HG02938 (cell line): Measurements from ENCODE around the gene MBLAC1.

Source experiments
- ATAC-seq: cut with Tn5 transposase; IDR thresholded peaks from one replicate; pipeline ENCODE4 v1.9.1; 2021; ENCODE audit warnings: mild to moderate bottlenecking, moderate library complexity; ENCODE audit not compliant: unreplicated experiment

The MBLAC1 gene

GRCh38 chr7:100095289-100095688 lies 31.5 kb upstream of the MBLAC1 start:
- no peak for ATAC-seq

- no peak for ATAC-seq
Observed at GRCh38 chr7:100095704-100096103, 31.1 kb upstream of the MBLAC1 start.

- no peak for ATAC-seq
Observed at GRCh38 chr7:100098913-100099312, 27.9 kb upstream of the MBLAC1 start.

GRCh38 chr7:100099452-100099851 lies 27.3 kb upstream of the MBLAC1 start:
- no peak for ATAC-seq

GRCh38 chr7:100100420-100101015 lies 26.2 kb upstream of the MBLAC1 start:
- peak; percentile 47 for ATAC-seq

GRCh38 chr7:100101016-100101862 lies 25.5 kb upstream of the MBLAC1 start, which contains the start of the genes AP4M1 and MCM7:
TSS of gene AP4M1 (plus strand) at chr7:100101643. CDS start at chr7:100101715, 72 bp downstream.
TSS of gene MCM7 (minus strand) at chr7:100101397. CDS start at chr7:100101294, 103 bp downstream.
- ATAC-seq, result peak; percentile 82

- ATAC-seq, result no peak
Observed at GRCh38 chr7:100102950-100103840, 23.6 kb upstream of the MBLAC1 start.

GRCh38 chr7:100105534-100105933 lies 21.2 kb upstream of the MBLAC1 start:
- ATAC-seq, result no peak

- ATAC-seq, result no peak
Observed at GRCh38 chr7:100106633-100107032, 20.1 kb upstream of the MBLAC1 start.

- no peak for ATAC-seq
Observed at GRCh38 chr7:100107125-100107737, 19.5 kb upstream of the MBLAC1 start.

- no peak for ATAC-seq
Observed at GRCh38 chr7:100107890-100108289, 18.9 kb upstream of the MBLAC1 start.

GRCh38 chr7:100109521-100110163 lies 17.1 kb upstream of the MBLAC1 start:
- ATAC-seq, result no peak

- no peak for ATAC-seq
Observed at GRCh38 chr7:100111156-100111555, 15.6 kb upstream of the MBLAC1 start.

GRCh38 chr7:100111914-100112313 lies 14.9 kb upstream of the MBLAC1 start:
- ATAC-seq, result no peak

- ATAC-seq, result no peak
Observed at GRCh38 chr7:100115026-100115425, 11.7 kb upstream of the MBLAC1 start.

GRCh38 chr7:100118388-100119071 lies 8.2 kb upstream of the MBLAC1 start:
- ATAC-seq, result no peak

GRCh38 chr7:100119072-100119969 lies 7.4 kb upstream of the MBLAC1 start, which contains the start of the genes CNPY4 and TAF6:
TSS of gene CNPY4 (plus strand) at chr7:100119634. CDS start at chr7:100119745, 111 bp downstream.
TSS of gene TAF6 (minus strand) at chr7:100119358. CDS start at chr7:100114209, 5,149 bp downstream.
- ATAC-seq, result peak; percentile 67

- ATAC-seq, result peak; percentile 32
Observed at GRCh38 chr7:100119970-100120732, 6.6 kb upstream of the MBLAC1 start.
